NCI-H2196 (cell line): ENCODE results near the gene MRFAP1.

Experiments used
- DNase-seq: peaks from one replicate; lab custom pipeline; 2025; ENCODE audit not compliant: unreplicated experiment; lab: John Stamatoyannopoulos, UW

Gene MRFAP1

DNA sequence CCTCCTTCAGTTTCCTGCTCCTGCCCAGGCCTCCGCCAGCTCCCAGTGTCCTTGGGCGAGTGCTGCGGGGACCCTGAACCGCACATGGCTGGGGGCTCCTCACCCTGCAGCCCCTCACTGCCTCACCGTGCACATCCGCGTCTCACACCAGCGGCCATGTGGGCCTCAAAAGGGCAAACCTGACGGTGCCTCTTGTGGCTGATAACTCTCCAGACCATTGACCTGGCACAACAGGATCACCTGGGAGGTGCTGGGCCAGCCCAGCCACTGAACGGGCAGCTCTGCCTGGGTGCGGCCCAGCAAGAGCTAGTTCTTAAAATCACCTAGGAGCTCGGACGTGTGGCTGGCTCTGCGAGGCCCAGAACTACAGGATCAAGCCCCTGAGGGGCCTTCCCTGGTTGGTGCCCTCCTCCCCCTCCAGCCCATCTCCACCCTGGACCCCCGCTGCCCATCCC lies 49.0 kb downstream of the MRFAP1 start:
- no peak for DNase-seq
